Right lobe of liver (tissue), 4 donors: ENCODE data around the gene IL17REL.

Experiments used
- POLR2A ChIP-seq: fragments of 450-650 bp; IDR thresholded peaks from one replicate; pipeline ENCODE4 v1.6.1; 2017; ENCODE audit warnings: antibody characterized with exemption, mild to moderate bottlenecking
- TF ChIP-seq, protein P1 (sequence below), 4 donors: fragments of 200-600 bp in 3 of 4; fragments of 450-650 bp in 1 of 4; IDR thresholded peaks; one replicate each; pipeline versions ENCODE4 v1.5.1 to v1.8.0; 2016 to 2022; ENCODE audit warnings: antibody characterized with exemption in 4 of 4, mild to moderate bottlenecking in 2 of 4
- donor health status: DM: no; HTN: no; CAD: no.
- donor health status: DM: no; HTN: no; CAD: no.
- donor health status: DM: no; HTN: yes; CAD: no.

DNA sequence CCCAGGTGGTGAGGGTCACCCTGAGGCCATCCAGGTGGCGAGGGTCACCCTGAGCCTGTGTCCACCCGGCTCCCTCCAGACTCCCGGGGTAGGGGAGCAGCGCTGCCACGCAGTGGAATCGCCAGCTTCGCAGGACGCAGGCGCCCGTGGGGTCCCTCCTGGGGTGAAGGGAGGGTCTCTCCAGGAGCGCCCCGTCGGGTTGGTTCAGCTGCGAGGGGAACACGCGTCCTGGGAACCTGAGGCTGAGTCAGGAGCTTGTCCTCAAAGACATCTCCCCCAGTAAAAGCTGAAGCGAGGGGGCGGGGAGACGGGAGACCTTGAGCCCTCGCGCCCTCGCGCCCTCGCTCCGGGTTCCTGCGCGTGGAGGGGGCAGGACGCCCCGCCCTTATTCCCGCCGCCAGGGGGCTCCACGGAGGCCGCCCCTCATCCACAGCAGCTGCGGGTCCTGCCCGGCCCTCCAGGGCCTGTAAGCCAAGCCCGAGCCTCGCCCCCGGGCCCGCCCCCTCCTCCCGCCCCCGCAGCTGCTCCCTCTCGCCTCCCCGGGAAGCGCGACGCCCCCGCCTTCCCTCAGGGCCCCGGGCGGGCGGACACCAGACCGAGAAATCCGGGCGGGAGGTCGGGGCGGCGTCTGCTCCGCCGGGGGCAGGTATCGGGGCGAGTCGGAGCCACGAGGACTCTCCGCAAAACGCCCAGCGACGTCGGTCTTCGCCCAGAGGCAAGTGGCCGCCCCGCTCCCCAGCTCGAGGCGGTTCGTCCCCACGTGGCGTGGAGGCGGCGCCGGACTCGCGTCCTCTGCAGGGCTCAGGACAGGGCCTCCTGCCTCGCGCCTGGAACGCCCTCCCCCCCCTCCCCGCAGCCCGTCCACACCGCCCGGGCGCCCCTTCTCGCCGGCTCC, 29.2 kb downstream of the IL17REL start:
- TF ChIP-seq, protein P1, sequence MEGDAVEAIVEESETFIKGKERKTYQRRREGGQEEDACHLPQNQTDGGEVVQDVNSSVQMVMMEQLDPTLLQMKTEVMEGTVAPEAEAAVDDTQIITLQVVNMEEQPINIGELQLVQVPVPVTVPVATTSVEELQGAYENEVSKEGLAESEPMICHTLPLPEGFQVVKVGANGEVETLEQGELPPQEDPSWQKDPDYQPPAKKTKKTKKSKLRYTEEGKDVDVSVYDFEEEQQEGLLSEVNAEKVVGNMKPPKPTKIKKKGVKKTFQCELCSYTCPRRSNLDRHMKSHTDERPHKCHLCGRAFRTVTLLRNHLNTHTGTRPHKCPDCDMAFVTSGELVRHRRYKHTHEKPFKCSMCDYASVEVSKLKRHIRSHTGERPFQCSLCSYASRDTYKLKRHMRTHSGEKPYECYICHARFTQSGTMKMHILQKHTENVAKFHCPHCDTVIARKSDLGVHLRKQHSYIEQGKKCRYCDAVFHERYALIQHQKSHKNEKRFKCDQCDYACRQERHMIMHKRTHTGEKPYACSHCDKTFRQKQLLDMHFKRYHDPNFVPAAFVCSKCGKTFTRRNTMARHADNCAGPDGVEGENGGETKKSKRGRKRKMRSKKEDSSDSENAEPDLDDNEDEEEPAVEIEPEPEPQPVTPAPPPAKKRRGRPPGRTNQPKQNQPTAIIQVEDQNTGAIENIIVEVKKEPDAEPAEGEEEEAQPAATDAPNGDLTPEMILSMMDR (IDR thresholded peaks at IDR 0.05) = peak in 3 of 4 donors; percentile 29 to 41 (median 38)
- TF ChIP-seq POLR2A = no peak
